Spinal cord (tissue), 10 donors: Measurements from ENCODE around the gene TEAD1. TPM values are rescaled to one million over a fixed set of nuclear protein-coding genes. Genes with fewer than 3 reads are reported as not detected.

Experiments
- DNase-seq, 6 donors: peaks; one replicate each; pipeline versions ENCODE4 v3.0.0 to v3.0.0-alpha.2; 2013 to 2015; ENCODE audit warnings: low spot score in 6 of 6, low read depth in 4 of 6
- H3K27ac ChIP-seq: one replicate; pipeline ENCODE4 v1.5.1; 2013; ENCODE audit warnings: low read depth, low read length, control low read depth
- H3K27me3 ChIP-seq: one replicate; pipeline ENCODE4 v1.6.1; 2013; ENCODE audit warnings: low read length; ENCODE audit not compliant: control insufficient read depth, insufficient read depth
- H3K36me3 ChIP-seq: one replicate; pipeline ENCODE4 v1.6.1; 2013; ENCODE audit warnings: low read length; ENCODE audit not compliant: control insufficient read depth, insufficient read depth
- H3K4me1 ChIP-seq: one replicate; pipeline ENCODE4 v1.6.1; 2013; ENCODE audit warnings: low read length; ENCODE audit not compliant: control insufficient read depth, insufficient read depth
- H3K4me3 ChIP-seq: one replicate; pipeline ENCODE4 v1.5.1; 2013; ENCODE audit warnings: low read depth, low read length, control low read depth
- H3K9me3 ChIP-seq: one replicate; pipeline ENCODE4 v1.6.1; 2013; ENCODE audit warnings: low read length; ENCODE audit not compliant: control insufficient read depth, insufficient read depth
- WGBS: methylation state at CpG from one replicate; pipeline ENCODE4 v1.1.5; 2013; ENCODE audit warnings: missing lambda C conversion rate; ENCODE audit not compliant: insufficient coverage; 5-methylcytosine and 5-hydroxymethylcytosine counted together
- polyA plus RNA-seq, 2 donors: library from polyadenylated mRNA; unstranded; fragments of 120-200 nt; gene quantifications; one replicate each; pipeline ENCODE4 v1.2.1, GENCODE V29; 2013; ENCODE audit not compliant: insufficient read length in 2 of 2
- total RNA-seq, 2 donors: library from RNA; depleted of rRNA in 1 of 2; stranded (reverse); fragments of 120-200 nt in 1 of 2; fragments of >200 nt in 1 of 2; gene quantifications; one replicate each; pipeline versions ENCODE4 v1.2.3 to v1.2.4, GENCODE V29; 2013 to 2014
- donor health status: healthy.

Gene TEAD1
- total and polyA plus RNA-seq, 4 donors: 39.2 to 70.9 (median 58.7) TPM

DNA sequence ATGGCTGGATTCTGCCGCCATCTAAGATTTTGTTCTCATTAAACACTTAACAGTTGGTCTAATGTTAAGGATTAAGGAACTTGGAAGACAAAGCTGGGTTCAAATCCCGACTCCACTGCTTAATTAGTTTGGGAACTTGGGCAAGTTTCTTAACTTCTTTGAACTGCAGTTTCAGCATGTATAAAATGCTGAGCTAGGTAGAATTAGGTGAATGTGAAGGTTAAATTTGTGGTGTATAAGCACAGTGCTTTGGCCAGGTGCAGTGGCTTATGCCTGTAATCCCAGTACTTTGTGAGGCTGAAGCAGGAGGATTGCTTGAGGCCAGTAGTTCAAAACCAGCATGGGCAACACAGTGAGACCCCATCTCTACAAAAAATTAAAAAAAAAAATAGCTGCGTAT lies 174.2 kb downstream of the TEAD1 start:
- H3K4me3 ChIP-seq: no peak overlapping the region
- no peaks in the 10 kb centered on the region for H3K27me3 ChIP-seq
- peaks cover 27% of the 10 kb centered on the region for H3K4me1 ChIP-seq
- H3K9me3 ChIP-seq: no peaks in the 10 kb centered on the region
- no peaks in the 10 kb centered on the region for H3K36me3 ChIP-seq
- no peak for DNase-seq
- no peak overlapping the region for H3K27ac ChIP-seq
- 100% methylated on average over 1 of the region's 3 CpGs for WGBS

GRCh38 chr11:12853325-12853651 lies 179.1 kb downstream of the TEAD1 start:
- Histone ChIP-seq H3K27ac (no peak overlapping the region), H3K27me3 (no peaks in the 10 kb centered on the region), H3K4me1 (no peaks in the 10 kb centered on the region), H3K4me3 (no peak overlapping the region), H3K36me3 (no peaks in the 10 kb centered on the region), H3K9me3 (no peaks in the 10 kb centered on the region)
- no peak for DNase-seq
- WGBS: no CpG with 5 or more reads among the region's 1 CpG

- Histone ChIP-seq H3K27ac (no peak overlapping the region), H3K4me1 (no peaks in the 10 kb centered on the region), H3K9me3 (no peaks in the 10 kb centered on the region), H3K4me3 (no peak overlapping the region), H3K36me3 (no peaks in the 10 kb centered on the region), H3K27me3 (no peaks in the 10 kb centered on the region)
- 50% methylated on average over 1 of the region's 7 CpGs for WGBS
- no peak for DNase-seq
Measured at GRCh38 chr11:12853652-12854296, 179.6 kb downstream of the TEAD1 start.

DNA sequence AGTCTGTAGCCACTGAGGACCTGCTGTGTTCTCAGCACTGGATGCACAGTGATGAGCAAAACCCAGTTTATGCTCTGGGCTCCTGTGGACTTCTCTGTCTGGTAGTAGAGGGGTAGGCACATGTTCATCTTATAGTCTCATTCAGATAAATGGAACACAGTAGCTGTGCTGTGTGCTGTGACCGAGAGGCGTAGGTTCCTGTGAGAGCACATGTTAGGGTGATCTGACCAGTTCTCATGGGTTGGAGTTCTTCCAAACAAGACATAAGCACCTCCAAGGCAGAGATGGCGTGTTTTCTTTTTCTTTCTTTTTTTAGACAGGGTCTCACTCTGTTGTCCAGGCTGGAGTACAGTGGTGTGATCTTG lies 180.1 kb downstream of the TEAD1 start:
- no peak for DNase-seq
- Histone ChIP-seq H3K9me3 (no peaks in the 10 kb centered on the region), H3K27ac (no peak overlapping the region), H3K36me3 (no peaks in the 10 kb centered on the region), H3K27me3 (no peaks in the 10 kb centered on the region), H3K4me3 (no peak overlapping the region), H3K4me1 (no peaks in the 10 kb centered on the region)
- no CpG with 5 or more reads among the region's 3 CpGs for WGBS

DNA sequence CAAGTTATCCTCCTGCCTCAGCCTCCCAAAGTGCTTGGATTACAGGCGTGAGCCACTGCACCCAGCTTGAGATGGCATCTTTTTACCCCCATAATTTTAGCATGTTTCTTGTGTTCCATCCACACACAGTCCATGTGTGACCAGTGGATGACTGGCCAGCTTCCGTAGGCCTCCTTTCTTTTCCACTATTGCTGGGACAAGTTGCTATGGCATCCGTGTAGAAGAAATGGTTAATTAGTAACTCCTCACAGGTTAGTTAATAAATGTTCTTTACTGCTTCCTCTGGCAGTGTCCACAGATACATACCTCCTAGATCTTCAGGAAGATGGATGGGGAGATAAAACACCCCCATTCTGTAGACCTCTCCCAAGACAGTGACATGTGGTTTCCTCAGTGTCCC lies 180.6 kb downstream of the TEAD1 start:
- Histone ChIP-seq H3K36me3 (no peaks in the 10 kb centered on the region), H3K27me3 (no peaks in the 10 kb centered on the region), H3K4me1 (no peaks in the 10 kb centered on the region), H3K9me3 (no peaks in the 10 kb centered on the region), H3K27ac (no peak overlapping the region), H3K4me3 (no peak overlapping the region)
- WGBS: 83% methylated on average over 1 of the region's 3 CpGs
- no peak for DNase-seq

- no peaks in the 10 kb centered on the region for H3K27me3 ChIP-seq
- no peaks in the 10 kb centered on the region for H3K36me3 ChIP-seq
- no peaks in the 10 kb centered on the region for H3K9me3 ChIP-seq
- H3K4me1 ChIP-seq: no peaks in the 10 kb centered on the region
- DNase-seq: no peak
- H3K4me3 ChIP-seq: no peak overlapping the region
- 81% methylated on average over 2 of the region's 3 CpGs for WGBS
- H3K27ac ChIP-seq: no peak overlapping the region
Measured at GRCh38 chr11:12856338-12856737, 182.1 kb downstream of the TEAD1 start.

- WGBS: 100% methylated on average over 5 of the region's 5 CpGs
- no peaks in the 10 kb centered on the region for H3K27me3 ChIP-seq
- peaks cover 3% of the 10 kb centered on the region for H3K4me1 ChIP-seq
- H3K27ac ChIP-seq: no peak overlapping the region
- H3K9me3 ChIP-seq: no peaks in the 10 kb centered on the region
- H3K4me3 ChIP-seq: no peak overlapping the region
- H3K36me3 ChIP-seq: no peaks in the 10 kb centered on the region
- no peak for DNase-seq
Measured at GRCh38 chr11:12857572-12857971, 183.4 kb downstream of the TEAD1 start.

DNA sequence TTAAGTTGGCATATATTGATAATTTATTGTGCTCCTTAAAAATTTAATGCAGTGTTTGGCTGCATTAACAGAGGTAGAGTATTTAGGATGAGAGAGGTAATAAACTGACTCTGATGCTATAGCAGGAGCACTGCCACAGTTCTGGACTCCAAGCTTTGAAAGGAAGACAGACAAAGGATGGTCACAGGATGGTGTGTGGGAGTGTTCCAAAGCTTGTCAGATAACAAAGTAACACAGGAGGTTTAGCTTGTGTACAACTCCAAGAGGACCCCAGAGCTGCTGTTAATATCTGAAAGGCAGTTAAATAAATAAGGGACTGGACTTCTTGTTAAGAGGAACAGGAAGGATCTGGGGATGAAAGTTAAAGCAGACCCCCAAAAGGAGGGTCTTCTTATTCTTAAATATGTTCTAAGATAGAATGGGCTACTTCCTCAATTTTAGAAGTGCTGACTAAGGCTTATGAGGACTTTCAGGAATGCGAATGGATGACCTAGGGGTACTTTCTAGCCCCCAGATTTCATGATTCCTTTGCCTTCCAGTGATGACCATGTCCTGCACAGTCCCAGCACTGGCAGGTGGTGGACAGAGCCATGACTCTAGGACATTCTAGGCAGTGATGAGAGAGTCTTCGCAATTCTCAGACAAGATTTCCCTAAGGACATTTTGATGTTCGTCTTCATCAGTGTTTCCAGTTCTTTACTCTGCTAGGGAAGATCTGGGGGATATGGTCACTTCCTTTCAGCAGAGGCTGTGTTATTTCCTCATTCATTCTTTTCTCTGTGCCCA lies 185.8 kb downstream of the TEAD1 start:
- 100% methylated on average over 2 of the region's 3 CpGs for WGBS
- Histone ChIP-seq H3K9me3 (no peaks in the 10 kb centered on the region), H3K4me1 (peaks cover 18% of the 10 kb centered on the region), H3K27me3 (no peaks in the 10 kb centered on the region), H3K4me3 (no peak overlapping the region), H3K27ac (no peak overlapping the region), H3K36me3 (no peaks in the 10 kb centered on the region)
- no peak for DNase-seq

GRCh38 chr11:12860827-12861226 lies 186.6 kb downstream of the TEAD1 start:
- peaks cover 19% of the 10 kb centered on the region for H3K4me1 ChIP-seq
- H3K9me3 ChIP-seq: no peaks in the 10 kb centered on the region
- WGBS: 94% methylated on average over 2 of the region's 2 CpGs
- H3K27ac ChIP-seq: no peak overlapping the region
- H3K27me3 ChIP-seq: no peaks in the 10 kb centered on the region
- H3K36me3 ChIP-seq: no peaks in the 10 kb centered on the region
- DNase-seq: no peak
- H3K4me3 ChIP-seq: no peak overlapping the region
